SK-N-DZ (cell line): ENCODE results near the gene ZBTB47. TPM values are rescaled to one million over a fixed set of nuclear protein-coding genes. Genes with fewer than 3 reads are reported as not detected.

Experiments
- DNase-seq: peaks from one replicate; pipeline ENCODE4 v3.0.0-alpha.2; 2015; ENCODE audit warnings: low spot score
- polyA plus RNA-seq, 2 experiments: library from polyadenylated mRNA; depleted of rRNA; stranded (reverse); fragments of >200 nt; gene quantifications; 2 replicates each; pipeline ENCODE4 v1.2.3, GENCODE V29; 2014

Gene ZBTB47
- 3.1 and 4.7 TPM in 2 replicates for polyA plus RNA-seq (2014; cell fraction: cytosol; rRNA removed)
- 5.1 and 5.3 TPM in 2 replicates for polyA plus RNA-seq (2014; cell fraction: nucleus; rRNA removed)

DNA sequence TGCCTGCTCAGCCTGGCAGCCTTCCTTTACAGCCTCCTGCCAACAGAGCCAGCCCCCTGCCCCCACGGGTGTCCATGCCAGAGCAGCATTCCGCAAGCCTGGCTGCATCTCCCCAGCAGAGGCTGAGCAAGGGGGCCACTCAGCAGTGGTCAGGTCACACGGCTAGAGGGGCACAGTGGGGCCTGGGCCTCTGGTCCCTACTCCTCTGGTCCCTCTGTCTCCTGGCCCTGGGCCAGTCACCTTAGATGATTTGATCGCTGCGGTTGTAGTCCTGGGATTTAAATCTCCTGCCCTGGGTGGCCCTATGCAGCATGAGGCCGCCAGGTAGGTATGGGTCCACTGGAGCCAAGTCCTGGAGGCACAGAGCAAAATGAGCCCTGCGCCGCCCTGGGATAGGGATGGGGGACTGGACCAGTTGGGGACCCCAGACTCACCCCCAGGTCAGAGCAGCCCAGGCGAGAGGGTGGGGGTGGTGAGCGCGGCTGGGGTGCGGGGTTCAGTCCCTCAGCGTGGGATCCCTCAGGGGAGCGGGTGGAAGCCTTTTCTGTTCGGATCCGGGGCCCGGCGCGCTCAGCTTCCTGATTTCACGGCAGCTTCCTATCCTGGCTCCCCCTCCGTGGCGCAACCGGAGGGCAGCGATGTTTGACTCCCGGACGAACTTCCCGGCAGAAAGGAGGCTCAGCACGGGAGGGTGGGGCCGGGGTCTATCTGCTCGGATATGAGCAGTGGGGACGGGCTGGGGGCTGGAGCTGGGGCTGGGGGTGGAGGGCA, at the start of gene ZBTB47:
ZBTB47 (plus strand) TSS at position 138 of the 771 bp plus-strand sequence. CDS start 4,659 bp downstream, outside the sequence.
- no peak for DNase-seq

DNA sequence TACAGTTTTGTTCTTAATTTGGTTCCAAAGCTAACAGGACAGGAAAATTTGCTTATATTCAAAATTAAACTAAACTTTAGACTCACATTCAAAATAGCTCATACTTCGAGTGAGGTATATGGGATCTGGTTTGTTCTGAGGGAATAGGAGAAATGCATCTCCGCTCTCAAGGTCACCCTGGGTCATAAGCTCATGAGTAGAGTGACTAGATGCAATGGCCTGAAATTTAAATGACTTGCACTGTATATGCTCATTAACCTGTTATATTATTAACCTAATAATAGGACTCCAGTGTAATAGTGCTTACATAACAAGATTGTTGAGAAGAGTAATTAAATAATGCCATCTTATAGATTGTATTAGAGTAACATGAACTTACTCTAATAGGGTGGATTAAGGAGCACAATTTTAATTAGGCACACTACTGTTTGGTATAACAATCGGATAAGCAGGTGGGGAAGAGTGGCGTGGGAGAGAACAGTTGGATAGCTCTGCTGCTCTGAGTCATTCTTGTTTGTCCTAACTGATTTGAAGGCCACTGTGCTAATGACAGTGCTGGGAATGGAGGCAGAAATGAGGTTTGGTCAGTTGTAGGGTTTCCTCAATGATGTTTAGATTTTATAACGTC, 47.8 kb upstream of the ZBTB47 start:
- no peak for DNase-seq

DNA sequence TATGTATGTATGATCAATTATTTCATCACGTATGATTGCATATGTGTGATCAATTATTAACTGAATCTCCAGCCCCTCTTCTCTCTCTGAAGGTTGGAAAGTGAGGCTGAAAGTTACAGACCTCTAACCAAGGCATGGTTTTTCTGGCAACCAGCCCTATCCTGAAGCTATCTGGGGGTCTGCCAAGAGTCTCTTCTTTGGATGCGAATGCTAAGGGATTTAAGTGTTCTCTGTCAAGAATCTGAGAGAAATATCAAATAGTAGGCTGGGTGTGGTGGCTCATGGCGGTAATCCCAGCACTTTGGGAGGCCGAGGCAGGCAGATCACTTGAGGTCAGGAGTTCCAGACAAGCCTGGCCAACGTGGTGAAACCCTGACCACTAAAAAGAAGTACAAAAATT, 44.9 kb upstream of the ZBTB47 start:
- DNase-seq = no peak

DNA sequence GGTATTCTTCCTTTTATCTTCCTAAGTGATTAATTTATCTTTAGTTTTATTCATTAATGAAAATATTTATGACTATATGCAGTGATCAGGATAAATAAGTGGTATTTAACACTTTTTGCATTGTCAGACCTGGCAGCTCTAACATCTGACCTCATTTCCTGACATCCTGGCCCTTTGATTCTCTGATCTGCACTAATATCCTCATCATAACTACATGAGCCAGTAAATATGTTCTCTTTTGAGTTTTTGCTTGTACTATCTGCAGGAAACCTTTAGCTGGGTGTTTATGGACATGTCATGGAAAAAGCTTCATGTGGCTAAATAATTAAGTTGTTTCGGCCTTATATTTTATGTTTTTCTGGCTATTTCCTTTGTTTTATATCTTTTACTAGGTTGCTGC, 42.5 kb upstream of the ZBTB47 start:
- DNase-seq = no peak

DNA sequence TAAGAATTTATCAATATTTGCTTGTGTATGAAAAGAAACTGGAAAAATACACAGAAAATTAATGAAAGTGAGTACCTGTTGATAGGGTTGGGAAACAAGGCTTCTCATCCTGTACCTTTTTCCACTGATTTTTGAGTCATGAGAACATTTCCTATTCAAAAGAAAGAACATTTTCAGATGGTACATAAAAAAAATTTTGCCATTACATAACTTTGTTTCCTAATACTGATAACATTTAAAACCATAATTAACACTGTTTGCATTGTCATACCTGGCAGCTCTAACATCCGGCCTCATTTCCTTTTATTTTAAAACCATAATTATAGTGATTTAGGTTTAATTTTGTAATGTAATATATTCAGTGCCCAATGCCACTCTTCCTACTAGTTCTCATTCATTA, 41.3 kb upstream of the ZBTB47 start:
- no peak for DNase-seq

DNA sequence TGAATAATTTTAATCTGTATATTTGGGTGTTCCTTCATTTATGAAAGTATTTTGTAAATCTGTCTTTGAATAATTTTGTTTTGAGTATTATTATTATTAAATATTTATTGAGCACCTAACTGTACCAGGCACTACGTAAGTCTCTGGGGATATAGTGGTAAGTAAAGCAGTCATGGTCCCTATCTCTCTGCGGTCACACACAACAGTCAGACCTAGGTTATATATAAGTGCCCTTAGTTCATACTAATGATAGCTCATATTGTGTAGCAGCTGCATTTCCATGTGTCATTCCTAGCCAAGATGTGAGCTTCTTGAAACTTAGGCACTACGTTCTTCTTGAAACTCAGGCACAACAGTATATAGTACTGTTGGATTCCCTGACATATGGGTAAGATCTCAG, 40.6 kb upstream of the ZBTB47 start:
- DNase-seq = no peak

DNA sequence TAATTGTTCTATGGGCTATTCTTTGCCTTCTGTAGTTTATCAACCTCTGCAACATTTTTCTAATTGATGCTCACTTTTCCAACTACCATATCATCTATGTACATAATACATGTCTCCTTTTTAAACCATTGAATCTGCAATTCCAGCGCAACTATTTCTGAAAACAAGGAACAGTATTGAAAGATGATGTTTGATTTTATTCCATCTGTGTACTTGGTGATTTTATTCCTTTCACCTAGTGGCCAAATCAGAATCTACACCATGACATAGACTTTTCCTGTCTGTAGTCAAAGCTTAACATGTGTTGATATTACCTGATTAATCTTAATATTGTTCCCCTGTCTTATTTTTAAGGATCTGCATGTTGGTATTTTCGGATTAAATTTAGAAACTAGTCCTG, 40.0 kb upstream of the ZBTB47 start:
- no peak for DNase-seq

DNA sequence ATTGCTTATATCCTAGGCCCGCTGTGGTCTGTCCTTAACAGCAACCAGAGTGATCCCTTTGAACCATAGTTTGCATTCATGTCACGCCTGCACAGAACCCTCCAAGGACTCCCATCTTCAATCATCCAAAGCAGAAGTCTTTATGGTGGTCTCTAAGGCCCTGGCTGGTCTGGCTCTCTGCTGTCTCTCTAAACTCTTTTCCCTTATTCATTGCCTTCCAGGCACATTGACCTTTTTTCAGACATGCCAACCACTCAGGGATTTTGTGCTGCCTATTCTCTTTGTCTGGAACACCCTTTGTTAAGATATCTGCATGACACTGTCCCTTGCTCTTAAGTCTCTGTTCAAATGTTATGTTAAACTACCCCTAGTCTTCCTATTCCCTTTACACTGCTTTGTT, 21.9 kb upstream of the ZBTB47 start:
- no peak for DNase-seq

DNA sequence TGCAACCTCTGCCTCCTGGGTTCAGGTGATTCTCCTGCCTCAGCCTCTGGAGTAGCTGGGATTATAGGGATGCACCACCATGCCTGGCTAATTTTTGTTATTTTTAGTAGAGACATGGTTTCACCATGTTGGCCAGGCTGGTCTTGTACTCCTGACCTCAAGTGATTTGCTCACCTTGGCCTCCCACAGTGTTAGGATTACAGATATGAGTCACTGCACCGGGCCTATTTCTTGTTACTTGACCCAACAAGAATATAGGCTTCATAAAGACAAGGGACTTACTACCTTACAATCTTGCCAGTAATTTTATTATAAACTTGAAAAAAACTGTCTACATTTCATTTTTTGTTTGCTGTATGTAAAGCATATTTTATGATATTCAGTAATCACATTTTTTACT, 21.4 kb upstream of the ZBTB47 start:
- DNase-seq = no peak

DNA sequence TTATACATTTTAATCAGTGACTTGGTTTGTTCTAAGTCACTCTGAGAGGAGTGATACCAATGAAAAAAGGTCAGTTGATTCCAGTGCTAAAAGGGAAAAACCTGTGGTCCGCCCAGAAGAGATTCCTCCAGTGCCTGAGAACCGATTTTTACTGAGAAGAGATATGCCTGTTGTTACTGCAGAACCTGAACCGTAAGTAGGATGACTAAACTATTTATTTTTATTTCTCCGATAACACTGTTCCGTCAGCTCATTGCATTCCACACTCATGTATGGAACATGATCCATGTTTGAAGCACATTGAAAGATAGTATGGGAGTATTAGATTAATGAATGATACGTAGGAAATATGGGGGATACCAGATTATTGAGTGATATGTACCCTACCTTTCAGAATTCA, 20.0 kb upstream of the ZBTB47 start:
- DNase-seq = no peak

DNA sequence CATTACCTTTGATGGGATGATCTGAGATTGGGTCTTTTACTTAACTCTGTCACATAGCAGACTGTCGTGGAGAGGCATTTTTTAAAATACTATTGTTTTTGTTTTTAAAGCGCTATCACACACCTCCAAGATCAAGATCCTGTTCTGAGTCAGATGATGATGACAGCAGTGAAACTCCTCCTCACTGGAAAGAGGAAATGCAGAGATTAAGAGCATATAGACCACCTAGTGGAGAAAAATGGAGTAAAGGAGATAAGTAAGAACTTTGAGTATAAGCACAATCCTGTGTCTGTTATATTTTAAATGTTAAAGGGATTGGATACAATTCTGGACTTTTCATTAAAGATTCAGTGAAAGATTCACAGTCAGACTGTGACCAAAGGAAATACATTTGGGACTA, 18.4 kb upstream of the ZBTB47 start:
- DNase-seq = no peak

DNA sequence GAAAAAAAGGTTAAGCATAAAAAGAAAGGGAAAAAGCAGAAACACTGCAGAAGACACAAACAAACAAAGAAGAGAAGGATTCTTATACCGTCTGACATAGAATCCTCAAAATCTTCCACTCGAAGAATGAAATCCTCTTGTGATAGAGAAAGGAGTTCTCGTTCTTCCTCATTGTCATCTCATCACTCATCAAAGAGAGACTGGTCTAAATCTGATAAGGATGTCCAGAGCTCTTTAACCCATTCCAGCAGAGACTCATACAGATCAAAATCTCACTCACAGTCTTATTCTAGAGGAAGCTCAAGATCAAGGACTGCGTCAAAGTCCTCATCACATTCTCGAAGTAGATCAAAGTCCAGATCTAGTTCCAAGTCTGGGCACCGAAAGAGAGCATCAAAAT, 16.5 kb upstream of the ZBTB47 start:
- no peak for DNase-seq

DNA sequence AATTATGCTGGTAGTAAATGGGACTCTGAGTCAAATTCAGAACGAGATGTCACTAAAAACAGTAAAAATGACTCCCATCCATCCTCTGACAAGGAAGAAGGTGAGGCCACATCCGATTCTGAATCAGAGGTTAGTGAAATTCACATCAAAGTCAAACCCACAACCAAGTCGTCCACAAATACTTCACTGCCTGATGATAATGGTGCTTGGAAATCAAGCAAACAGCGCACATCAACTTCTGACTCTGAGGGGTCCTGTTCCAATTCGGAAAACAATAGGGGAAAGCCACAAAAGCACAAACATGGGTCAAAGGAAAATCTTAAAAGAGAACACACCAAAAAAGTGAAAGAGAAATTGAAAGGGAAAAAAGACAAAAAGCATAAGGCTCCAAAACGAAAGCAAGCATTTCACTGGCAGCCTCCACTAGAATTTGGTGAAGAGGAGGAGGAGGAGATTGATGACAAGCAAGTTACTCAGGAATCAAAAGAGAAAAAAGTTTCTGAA, 15.1 kb upstream of the ZBTB47 start:
- no peak for DNase-seq

DNA sequence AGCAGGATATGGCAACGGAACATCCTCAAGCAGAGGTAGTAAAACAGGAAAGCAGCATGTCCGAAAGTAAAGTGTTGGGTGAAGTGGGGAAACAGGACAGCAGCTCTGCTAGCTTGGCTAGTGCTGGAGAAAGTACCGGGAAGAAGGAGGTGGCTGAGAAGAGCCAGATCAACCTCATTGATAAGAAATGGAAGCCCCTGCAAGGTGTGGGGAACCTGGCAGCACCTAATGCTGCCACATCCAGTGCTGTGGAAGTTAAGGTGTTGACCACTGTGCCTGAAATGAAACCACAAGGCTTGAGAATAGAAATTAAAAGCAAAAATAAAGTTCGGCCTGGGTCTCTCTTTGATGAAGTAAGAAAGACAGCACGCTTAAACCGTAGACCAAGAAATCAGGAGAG, 14.3 kb upstream of the ZBTB47 start:
- DNase-seq = no peak

DNA sequence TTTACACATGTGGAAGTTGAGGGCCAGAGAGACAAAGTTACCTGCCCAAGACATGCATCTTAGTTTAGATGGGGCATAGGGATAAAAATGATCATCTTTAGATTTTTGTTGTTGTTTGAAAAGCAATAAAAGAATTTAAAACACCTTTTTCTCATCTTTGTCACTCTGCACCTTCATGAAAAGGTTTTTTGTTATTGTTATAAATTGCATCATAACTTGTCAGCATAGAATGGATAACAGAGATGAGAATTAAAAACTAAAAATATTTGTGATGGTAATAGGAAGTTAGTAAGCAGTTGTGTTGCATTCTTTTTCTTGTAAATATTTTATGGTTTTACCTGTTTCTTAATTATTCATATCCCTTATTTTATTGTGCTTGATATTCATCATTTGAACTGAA, 13.4 kb upstream of the ZBTB47 start:
- DNase-seq = no peak

DNA sequence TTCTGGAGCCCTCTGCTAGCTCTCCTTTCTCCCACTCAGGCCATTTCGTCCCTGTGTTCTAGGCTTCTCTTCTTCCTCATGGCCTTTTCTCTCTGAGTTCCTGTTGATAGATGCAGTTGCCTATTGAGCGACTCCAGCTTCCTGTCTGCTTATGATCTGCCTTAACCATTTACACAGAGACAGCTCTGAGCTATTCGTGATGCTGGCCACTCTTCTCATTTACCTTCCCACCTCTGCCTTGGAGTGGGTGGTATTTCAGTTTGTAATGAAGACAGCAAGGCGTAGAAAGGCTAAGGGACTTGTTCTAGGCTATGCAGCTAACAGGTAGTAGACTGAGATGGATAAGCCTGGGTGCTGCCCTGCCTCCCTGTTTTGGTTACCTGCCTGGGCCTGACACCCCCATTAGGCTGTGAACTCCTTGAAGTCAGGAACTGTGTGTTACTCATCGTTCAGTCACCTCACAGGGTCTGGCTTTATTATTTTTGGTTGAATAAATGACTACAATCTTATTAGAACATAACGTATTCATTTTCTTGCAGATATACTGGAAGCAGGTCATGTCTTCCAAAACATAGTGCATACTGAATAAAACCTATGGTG, 12.6 kb upstream of the ZBTB47 start:
- DNase-seq = no peak

DNA sequence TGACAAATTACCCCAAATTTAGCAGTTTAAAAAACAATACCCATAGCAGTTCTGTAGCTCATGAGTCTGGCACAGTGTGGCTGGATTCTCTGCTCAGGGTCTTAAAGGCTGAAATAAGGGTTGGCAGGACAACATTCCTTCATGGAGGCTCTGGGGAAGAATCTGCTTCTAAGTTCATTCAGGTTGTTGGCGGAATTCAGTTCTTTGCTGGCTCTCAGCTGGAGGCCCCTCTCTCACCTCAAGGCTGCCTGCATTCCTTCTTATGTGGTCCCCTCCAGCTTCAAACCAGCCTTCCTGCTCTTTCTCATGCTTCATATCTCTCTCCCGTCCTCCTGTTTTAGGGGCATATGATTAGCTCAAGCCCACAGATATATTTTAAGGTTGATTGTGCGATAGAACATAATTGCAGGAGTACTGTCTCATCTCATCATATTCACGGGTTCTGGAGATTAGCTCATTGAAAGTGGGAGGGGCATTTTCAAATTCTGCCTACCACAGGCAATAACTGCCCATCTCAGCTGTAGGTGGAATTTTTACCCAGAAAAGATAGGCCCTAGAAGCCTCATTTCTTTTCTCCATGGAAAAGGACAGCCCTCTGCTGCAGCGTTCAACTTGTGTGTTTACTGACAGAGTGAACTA, 5.6 kb upstream of the ZBTB47 start:
- no peak for DNase-seq

DNA sequence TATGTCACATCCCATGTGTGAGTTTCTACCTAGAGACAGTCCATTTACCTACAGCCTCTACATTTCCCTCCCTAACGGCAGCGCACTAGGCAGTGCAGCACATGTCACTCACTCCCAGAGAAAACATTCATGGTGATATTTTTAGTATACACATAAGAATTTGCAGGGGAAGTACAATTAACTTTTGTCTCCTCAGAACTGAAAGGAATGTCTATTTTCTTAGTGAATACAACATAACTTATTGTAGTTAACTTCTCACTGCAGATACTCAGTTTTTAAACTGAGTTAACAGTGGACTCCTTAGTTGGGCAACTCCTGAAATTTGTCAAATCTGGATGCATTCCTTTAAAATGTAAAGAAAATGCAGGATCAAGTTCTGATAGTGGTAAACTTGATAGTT, 4.5 kb upstream of the ZBTB47 start:
- no peak for DNase-seq

DNA sequence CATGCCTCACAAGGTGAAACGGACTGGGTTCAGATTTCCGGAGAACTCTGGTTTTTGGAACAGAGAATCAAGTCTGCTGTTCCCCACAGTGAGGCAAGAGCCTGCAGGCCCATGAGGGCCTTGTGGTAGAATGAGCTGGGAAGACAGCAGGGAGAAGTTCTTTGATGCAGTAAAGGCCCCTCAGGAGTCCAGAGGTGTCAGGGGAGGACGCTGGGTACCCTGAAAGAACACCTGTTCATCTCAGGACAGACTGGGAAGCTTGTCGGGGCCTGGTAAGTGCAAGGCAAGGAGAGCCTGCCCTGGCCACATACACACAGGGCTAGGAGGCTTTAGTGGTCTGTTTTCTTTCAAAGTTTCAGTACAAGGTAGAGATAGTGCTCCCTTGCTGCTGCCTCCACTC, 3.7 kb upstream of the ZBTB47 start:
- no peak for DNase-seq

DNA sequence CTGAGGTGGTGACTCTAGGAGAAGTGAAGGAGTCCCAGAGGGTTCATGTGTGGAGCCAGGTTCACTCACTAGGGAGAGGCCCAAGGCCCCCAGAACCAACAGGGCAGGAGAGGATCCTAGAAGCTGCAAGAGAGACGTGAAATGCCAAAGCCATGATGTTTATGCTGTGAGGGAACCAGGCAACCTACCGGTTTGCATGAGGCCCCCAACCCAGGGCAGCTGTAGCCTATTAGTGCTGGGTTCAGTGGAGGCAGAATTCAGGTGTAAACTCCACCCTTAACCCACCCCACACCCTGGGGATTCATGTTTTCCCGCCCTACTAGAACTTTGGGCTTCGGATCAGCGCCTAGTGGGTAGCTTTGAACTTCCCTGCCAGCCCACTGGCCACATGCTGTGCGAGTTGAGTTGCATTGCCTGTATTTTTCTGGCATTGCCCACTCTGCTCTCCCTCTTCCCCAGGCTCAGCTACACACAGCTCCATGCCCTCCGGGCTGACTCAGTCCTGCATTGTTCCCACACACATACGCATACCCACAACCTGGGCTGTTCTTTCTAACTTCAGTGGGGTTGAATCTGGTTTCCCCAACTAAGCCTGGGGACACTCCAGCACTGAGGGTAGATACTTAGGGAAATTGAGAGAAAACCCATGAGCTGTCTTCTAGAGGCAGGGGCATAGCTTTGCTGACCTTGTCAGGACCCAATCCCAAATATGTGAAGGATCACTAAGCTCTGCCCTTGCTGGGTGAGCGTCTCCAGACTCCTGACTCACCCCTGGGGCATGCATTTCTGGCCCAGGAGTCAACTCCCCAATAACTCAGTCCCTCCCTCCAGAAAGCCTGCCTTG, 2.0 kb upstream of the ZBTB47 start:
- DNase-seq = no peak

DNA sequence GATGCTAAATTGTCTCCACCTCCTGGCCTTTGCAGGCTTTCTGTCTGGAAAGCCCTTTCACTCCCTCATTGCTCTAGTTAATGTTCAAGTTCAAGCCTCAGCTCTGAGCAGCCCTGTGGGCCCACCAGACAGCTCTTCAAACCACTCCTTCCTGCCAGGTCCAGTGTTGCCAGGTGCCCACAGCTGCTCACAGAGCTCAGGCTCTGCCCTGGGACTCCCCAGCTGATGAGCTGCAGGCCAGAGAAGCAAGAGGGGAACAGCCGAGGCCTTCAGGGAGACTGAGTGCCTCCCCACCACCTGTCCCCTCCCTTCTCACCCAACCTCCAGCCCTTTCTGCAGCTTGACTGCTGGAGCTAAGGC, 1.3 kb upstream of the ZBTB47 start:
- no peak for DNase-seq
